H1 (cell line): Measurements from ENCODE around the gene LRRC56. TPM values are rescaled to one million over a fixed set of nuclear protein-coding genes. Genes with fewer than 3 reads are reported as not detected.

Source experiments
- CTCF ChIA-PET: fragments of 300-600 bp; sonication (Branson Sonifier 250); formaldehyde crosslinking; loops from one replicate; lab custom pipeline; 2021; ENCODE audit not compliant: partially characterized antibody; lab: Charles Lee
- POLR2A ChIA-PET: fragments of 300-600 bp; sonication (Branson Sonifier 250); formaldehyde crosslinking; loops from one replicate; lab custom pipeline; 2021; ENCODE audit warnings: inconsistent platforms; ENCODE audit not compliant: partially characterized antibody; lab: Charles Lee
- DNase-seq, 2 experiments: peaks; one replicate each; pipeline versions ENCODE4 v3.0.0 to v3.0.0-alpha.2; 2010 to 2022; ENCODE audit warnings: low spot score in 2 of 2, low read depth in 1 of 2, mixed read lengths in 1 of 2
- FAIRE-seq: peaks from 2 replicates; lab custom pipeline; 2011; peaks lifted over from hg19 to GRCh38; lab: Jason Lieb, UNC
- H2AFZ ChIP-seq: 2 replicates; pipeline ENCODE4 v1.8.1; 2012; ENCODE audit warnings: low read length, inconsistent platforms
- H2AK5ac ChIP-seq: 2 replicates; pipeline ENCODE4 v1.6.1; 2013; ENCODE audit warnings: low read depth, low read length
- H2BK120ac ChIP-seq: replicated peaks from 2 replicates; pipeline ENCODE3; 2013; ENCODE audit warnings: low read depth, low read length, inconsistent platforms
- H2BK12ac ChIP-seq: 2 replicates; pipeline ENCODE4 v1.6.1; 2013; ENCODE audit warnings: low read depth, low read length
- H2BK15ac ChIP-seq: 2 replicates; pipeline ENCODE4 v1.6.1; 2013; ENCODE audit warnings: low read length
- H2BK20ac ChIP-seq: 2 replicates; pipeline ENCODE4 v1.6.1; 2013; ENCODE audit warnings: low read length
- H2BK5ac ChIP-seq: 2 replicates; pipeline ENCODE4 v1.6.1; 2013; ENCODE audit warnings: low read depth, low read length
- H3K14ac ChIP-seq: 2 replicates; pipeline ENCODE4 v1.6.1; 2013; ENCODE audit warnings: inconsistent platforms; ENCODE audit not compliant: insufficient read length
- H3K18ac ChIP-seq: 2 replicates; pipeline ENCODE4 v1.6.1; 2013; ENCODE audit warnings: low read length; ENCODE audit errors: extremely low read depth
- H3K23ac ChIP-seq: 2 replicates; pipeline ENCODE4 v1.6.1; 2013; ENCODE audit warnings: inconsistent platforms; ENCODE audit not compliant: insufficient read length
- H3K23me2 ChIP-seq: 2 replicates; pipeline ENCODE4 v1.6.1; 2013; ENCODE audit warnings: low read depth, low read length
- H3K27ac ChIP-seq: 2 replicates; pipeline ENCODE4 v1.6.1; 2011; ENCODE audit warnings: low read depth, low read length, inconsistent platforms
- H3K27me3 ChIP-seq, 4 experiments: replicated peaks in 1 of 4; 1 replicate in 1 of 4; 2 replicates in 3 of 4; pipeline versions ENCODE4 v1.6.1 to v1.8.1; 2011 to 2013; ENCODE audit warnings: low read length in 3 of 4, mild to moderate bottlenecking in 3 of 4, inconsistent platforms in 2 of 4, mixed read lengths in 2 of 4, moderate library complexity in 1 of 4; ENCODE audit not compliant: control insufficient read depth in 3 of 4, insufficient read depth in 3 of 4; ENCODE audit errors: extremely low read depth in 1 of 4
- H3K36me3 ChIP-seq, 4 experiments: 2 replicates each; pipeline versions ENCODE4 v1.6.1 to v1.8.1; 2011 to 2013; ENCODE audit warnings: mild to moderate bottlenecking in 4 of 4, low read length in 3 of 4, moderate library complexity in 2 of 4, control low read depth in 1 of 4, inconsistent platforms in 1 of 4; ENCODE audit not compliant: insufficient read depth in 4 of 4, control insufficient read depth in 2 of 4
- H3K4ac ChIP-seq: replicated peaks from 2 replicates; pipeline ENCODE3; 2013; ENCODE audit warnings: low read length, low read depth, mixed read lengths, inconsistent platforms; ENCODE audit not compliant: insufficient read length
- H3K4me1 ChIP-seq, 4 experiments: replicated peaks in 1 of 4; 1 replicate in 1 of 4; 2 replicates in 3 of 4; pipeline versions ENCODE4 v1.6.1 to v1.8.1; 2011 to 2013; ENCODE audit warnings: low read length in 3 of 4, inconsistent platforms in 2 of 4, mixed read lengths in 1 of 4; ENCODE audit not compliant: insufficient read depth in 4 of 4, control insufficient read depth in 3 of 4
- H3K4me2 ChIP-seq, 2 experiments: 2 replicates each; pipeline versions ENCODE4 v1.6.1 to v1.8.1; 2011 to 2013; ENCODE audit warnings: low read depth in 2 of 2, low read length in 2 of 2, control low read depth in 1 of 2, inconsistent platforms in 1 of 2, mild to moderate bottlenecking in 1 of 2; ENCODE audit not compliant: insufficient read depth in 1 of 2
- H3K4me3 ChIP-seq, 4 experiments: fragments of 200-600, 300-600 bp in 1 of 4; sonication (generic), shearing (Covaris generic), sonication (Bioruptor Twin) in 1 of 4; 2 replicates each; pipeline versions ENCODE4 v1.5.1 to v1.8.1; 2011 to 2016; ENCODE audit warnings: low read length in 4 of 4, low read depth in 3 of 4, control low read depth in 2 of 4, inconsistent platforms in 2 of 4, mild to moderate bottlenecking in 2 of 4, mixed read lengths in 1 of 4, moderate library complexity in 1 of 4; ENCODE audit not compliant: insufficient read depth in 2 of 4; ENCODE audit errors: extremely low read depth in 1 of 4
- H3K56ac ChIP-seq: replicated peaks from 2 replicates; pipeline ENCODE3; 2013; ENCODE audit warnings: low read depth, mild to moderate bottlenecking, mixed read lengths, low read length, inconsistent platforms; ENCODE audit not compliant: insufficient read length
- H3K79me1 ChIP-seq: 2 replicates; pipeline ENCODE4 v1.6.1; 2013; ENCODE audit warnings: low read depth, low read length, control low read depth
- H3K79me2 ChIP-seq, 2 experiments: 2 replicates each; pipeline versions ENCODE4 v1.6.1 to v1.8.1; 2012 to 2013; ENCODE audit warnings: low read length in 2 of 2, mild to moderate bottlenecking in 2 of 2, inconsistent platforms in 1 of 2; ENCODE audit not compliant: insufficient read depth in 2 of 2, control insufficient read depth in 1 of 2
- H3K9ac ChIP-seq, 4 experiments: replicated peaks in 1 of 4; 1 replicate in 1 of 4; 2 replicates in 3 of 4; pipeline versions ENCODE4 v1.6.1 to v1.8.1; 2011 to 2013; ENCODE audit warnings: low read depth in 3 of 4, low read length in 3 of 4, control low read depth in 2 of 4, mild to moderate bottlenecking in 2 of 4, moderate library complexity in 2 of 4, inconsistent platforms in 1 of 4; ENCODE audit errors: extremely low read depth in 1 of 4
- H3K9me3 ChIP-seq, 2 experiments: 2 replicates each; pipeline versions ENCODE4 v1.6.1 to v1.8.1; 2012 to 2013; ENCODE audit warnings: mild to moderate bottlenecking in 2 of 2, moderate library complexity in 2 of 2, control low read depth in 1 of 2, inconsistent platforms in 1 of 2, low read depth in 1 of 2, low read length in 1 of 2, mixed read lengths in 1 of 2; ENCODE audit not compliant: insufficient read depth in 2 of 2
- H4K20me1 ChIP-seq, 2 experiments: replicated peaks in 1 of 2; 2 replicates each; pipeline versions ENCODE3 to v1.8.1; 2011 to 2013; ENCODE audit warnings: inconsistent platforms in 2 of 2, low read length in 2 of 2, mild to moderate bottlenecking in 1 of 2; ENCODE audit not compliant: insufficient read depth in 2 of 2, control insufficient read depth in 1 of 2
- H4K5ac ChIP-seq: 2 replicates; pipeline ENCODE4 v1.6.1; 2013; ENCODE audit warnings: low read length, low read depth, mixed read lengths, inconsistent platforms; ENCODE audit not compliant: insufficient read length
- H4K8ac ChIP-seq: 2 replicates; pipeline ENCODE4 v1.8.0; 2013; ENCODE audit warnings: mild to moderate bottlenecking, moderate library complexity, low read length, inconsistent platforms; ENCODE audit not compliant: insufficient read depth; ENCODE audit errors: extremely low read depth
- H4K91ac ChIP-seq: replicated peaks from 2 replicates; pipeline ENCODE3; 2013; ENCODE audit warnings: low read length, mixed read lengths, inconsistent platforms; ENCODE audit not compliant: insufficient read length
- BCL11A ChIP-seq, 2 experiments: IDR thresholded peaks; one replicate each; pipeline ENCODE4 v1.6.1; 2011; ENCODE audit warnings: low read depth in 2 of 2, low read length in 2 of 2, mild to moderate bottlenecking in 2 of 2
- SUZ12 ChIP-seq: fragments of 200-600 bp; sonication (generic); IDR thresholded peaks from 2 replicates; pipeline ENCODE4 v1.6.1; 2012; ENCODE audit warnings: mild to moderate bottlenecking, inconsistent platforms, low read length, moderate library complexity, mixed read lengths
- WGBS, 2 experiments: shearing (Covaris generic) in 1 of 2; methylation state at CpG; one replicate each; pipeline versions ENCODE4 v1.1.6 to v1.1.7; 2013 to 2015; ENCODE audit warnings: low lambda C conversion rate in 2 of 2, mixed read lengths in 2 of 2, inconsistent platforms in 1 of 2, low coverage in 1 of 2, missing lambda C conversion rate in 1 of 2; ENCODE audit not compliant: insufficient replicate concordance in 2 of 2, insufficient coverage in 1 of 2, insufficient read length in 1 of 2; ENCODE audit errors: extremely low coverage in 1 of 2, missing lambda C conversion rate in 1 of 2; 5-methylcytosine and 5-hydroxymethylcytosine counted together
- polyA plus RNA-seq, 7 experiments: library from polyadenylated mRNA; depleted of rRNA in 3 of 7; stranded (reverse) in 5 of 7; unstranded in 2 of 7; fragments of >200 nt in 5 of 7; fragments of 200-250 nt in 2 of 7; gene quantifications; 1 replicate in 5 of 7; 2 replicates in 1 of 7; 4 replicates in 1 of 7; pipeline versions ENCODE4 v1.2.1 to v1.2.3, GENCODE V29; 2011 to 2013; ENCODE audit warnings: missing spikeins in 2 of 7, mixed read lengths in 2 of 7
- total RNA-seq: library from RNA; stranded (reverse); fragmentation: NEBNext Ultra II Directional; extraction: Animal tissue kit (Norgen Biotek cat#: 25700); gene quantifications from 2 replicates; pipeline ENCODE4 v1.2.1, GENCODE V29; 2021

The LRRC56 gene
- total and polyA plus RNA-seq, 2 of the 8 experiments (the other 6 are each of a cell fraction or from before 2014, with no cell fraction given): 0.94 to 1.9 TPM

GRCh38 chr11:574632-575312 is 37.4 kb downstream of the LRRC56 start:
- Histone ChIP-seq H2AFZ (no peak overlapping the region), H3K9me3 (no peaks in the 10 kb centered on the region), H3K79me2 (peaks cover 30 to 31% of the 10 kb centered on the region in 2 experiments), H3K27me3 (peaks cover 8 to 17% (median 13%) of the 10 kb centered on the region in 4 experiments), H4K5ac (no peak overlapping the region), H2BK20ac (no peak overlapping the region), H3K14ac (peak overlapping the region; percentile 53), H3K36me3 (no peaks in the 10 kb centered on the region), H2AK5ac (0 out of 2 replicates have a peak overlapping the region, but pooled peaks have one; percentile 40), H4K91ac (peak overlapping the region; percentile 74), H4K20me1 (peaks cover 22 to 28% of the 10 kb centered on the region in 2 experiments), H3K9ac (no peak overlapping the region; a peak in 1 of 7 replicates), H3K23ac (no peak overlapping the region), H2BK15ac (no peak overlapping the region; the same call in 1 of the 2 replicates), H3K18ac (no peak overlapping the region; the same call in 1 of the 2 replicates), H3K27ac (no peak overlapping the region), H3K23me2 (peaks cover 15% of the 10 kb centered on the region), H3K4me1 (peaks cover 6 to 26% (median 16%) of the 10 kb centered on the region in 4 experiments), H3K4me3 (peak overlapping the region; percentile 44 to 72 (median 57)), H3K79me1 (peaks cover 12% of the 10 kb centered on the region), H2BK120ac (no peak overlapping the region), H3K56ac (peak overlapping the region; percentile 46), H3K4me2 (peak overlapping the region; percentile 83 to 99), H3K4ac (no peak overlapping the region), H2BK12ac (no peak overlapping the region), H2BK5ac (no peak overlapping the region), H4K8ac (no peak overlapping the region)
- CTCF ChIA-PET: interaction anchor here (0.6 to 2.1 kb wide), 6 partner anchors 9 to 993 kb away, joined by 3 to 7 read pairs (median 5); no protein-coding TSS in a partner anchor
- POLR2A ChIA-PET: interaction anchor here (0.8 to 2.1 kb wide), 6 partner anchors 15 to 62 kb away, joined by 3 to 12 read pairs (median 4); partner anchors contain the start of genes DRD4, LMNTD2, LRRC56 and RASSF7
- FAIRE-seq (no peak), DNase-seq (no peak)
- WGBS, 2 experiments: 19% methylated on average over 20 of the region's 25 CpGs; no CpG with 5 or more reads in 1 of the 2 experiments
- TF ChIP-seq BCL11A (IDR thresholded peaks at IDR 0.05; ENCODE audit: low read depth in 2 of 2, low read length in 2 of 2) (no peak), SUZ12 (peak; percentile 60)
